ENCODE measurements around the gene RAD51.

Gene RAD51

GRCh38 chr15:40693904-40694687 is 878 bp upstream of the RAD51 start:
- intact Hi-C loops (cut with DNase I; ENCODE audit: low total_unique reads), result no loop called here
- peaks cover 0 to 22% (median 17%) of the 10 kb centered on the region in 4 donors for H3K4me1 ChIP-seq
- peak overlapping the region; percentile 99 for H3K27ac ChIP-seq
- no peak for TF ChIP-seq CTCF (IDR thresholded peaks at IDR 0.05)
- peaks cover 0 to 11% (median 11%) of the 10 kb centered on the region in 3 donors for H3K36me3 ChIP-seq
- no peaks in the 10 kb centered on the region for H3K27me3 ChIP-seq
- DNase-seq, result no peak
- H3K4me3 ChIP-seq, result peak overlapping the region; percentile 84 to 87
- H3K9me3 ChIP-seq, result no peaks in the 10 kb centered on the region

- DNase-seq, result no peak
- Histone ChIP-seq H3K4me3 (peak overlapping the region; percentile 84 to 87), H3K9me3 (no peaks in the 10 kb centered on the region), H3K36me3 (peaks cover 0 to 11% (median 11%) of the 10 kb centered on the region in 3 donors), H3K4me1 (peaks cover 0 to 22% (median 17%) of the 10 kb centered on the region in 4 donors), H3K27ac (peak overlapping the region; percentile 99), H3K27me3 (no peaks in the 10 kb centered on the region)
- intact Hi-C loops (cut with DNase I; ENCODE audit: low total_unique reads), result no loop called here
- no peak for TF ChIP-seq CTCF (IDR thresholded peaks at IDR 0.05)
Measured at GRCh38 chr15:40695469-40695890, 506 bp downstream of the RAD51 start.

- intact Hi-C loops (cut with DNase I; ENCODE audit: low total_unique reads), result no loop called here
- TF ChIP-seq CTCF (IDR thresholded peaks at IDR 0.05), result no peak
- no peaks in the 10 kb centered on the region for H3K27me3 ChIP-seq
- no peak overlapping the region for H3K27ac ChIP-seq
- H3K4me3 ChIP-seq, result no peak overlapping the region
- peaks cover 0 to 22% (median 17%) of the 10 kb centered on the region in 4 donors for H3K4me1 ChIP-seq
- H3K36me3 ChIP-seq, result peaks cover 0 to 11% (median 11%) of the 10 kb centered on the region in 3 donors
- H3K9me3 ChIP-seq, result no peaks in the 10 kb centered on the region
- DNase-seq, result no peak
Measured at GRCh38 chr15:40696228-40696627, 1.3 kb downstream of the RAD51 start.

- H3K9me3 ChIP-seq, result no peaks in the 10 kb centered on the region
- DNase-seq, result no peak
- intact Hi-C loops (cut with DNase I; ENCODE audit: low total_unique reads), result no loop called here
Measured at GRCh38 chr15:40697916-40698315, 2.9 kb downstream of the RAD51 start.

GRCh38 chr15:40702077-40702476 is 7.1 kb downstream of the RAD51 start:
- Histone ChIP-seq H3K9me3 (no peaks in the 10 kb centered on the region), H3K27me3 (no peaks in the 10 kb centered on the region), H3K4me1 (no peaks in the 10 kb centered on the region), H3K27ac (no peak overlapping the region), H3K4me3 (no peak overlapping the region), H3K36me3 (no peaks in the 10 kb centered on the region)
- TF ChIP-seq CTCF (IDR thresholded peaks at IDR 0.05), result no peak
- intact Hi-C loops (cut with DNase I; ENCODE audit: low total_unique reads), result no loop called here
- no peak for DNase-seq

More at GRCh38 chr15:40697916-40698315, 2.9 kb downstream of the RAD51 start:
- H3K27ac ChIP-seq, result no peak overlapping the region
- TF ChIP-seq CTCF (IDR thresholded peaks at IDR 0.05), result no peak
- no peaks in the 10 kb centered on the region for H3K36me3 ChIP-seq
- H3K27me3 ChIP-seq, result no peaks in the 10 kb centered on the region
- no peak overlapping the region for H3K4me3 ChIP-seq
- H3K4me1 ChIP-seq, result peaks cover 0 to 22% (median 17%) of the 10 kb centered on the region in 4 donors

Measured in tibial artery (tissue), 4 donors.